PC-3 (cell line): ENCODE data around the gene KDM2B.

ENCODE experiments used
- CTCF ChIP-seq: fragments of 300-600 bp; sonication (generic); conservative IDR thresholded peaks from 2 replicates; pipeline ENCODE4 v1.5.1; 2017; ENCODE audit warnings: antibody characterized with exemption, low read depth, mild to moderate bottlenecking, low read length
- EZH2phosphoT487 ChIP-seq: fragments of 300-600 bp; sonication (generic); IDR thresholded peaks from 2 replicates; pipeline ENCODE4 v1.6.1; 2018; ENCODE audit warnings: mild to moderate bottlenecking, antibody characterized with exemption, low read length, borderline replicate concordance

- TF ChIP-seq CTCF, result no peak
- no peak for TF ChIP-seq EZH2phosphoT487
Observed at GRCh38 chr12:121538699-121539061, 42.1 kb downstream of the KDM2B start.
